Mesenchymal stem cell (in vitro differentiated cells and primary cell): Measurements from ENCODE around the gene NFIX.

Experiments used
- DNase-seq: peaks from one replicate; pipeline ENCODE4 v3.0.0-alpha.2; 2013
- H2AFZ ChIP-seq: one replicate; pipeline ENCODE4 v1.6.1; 2013; ENCODE audit warnings: low read depth, mild to moderate bottlenecking, control low read depth, inconsistent platforms, low read length, moderate library complexity
- H2AK5ac ChIP-seq: 2 replicates; pipeline ENCODE4 v1.6.1; 2013; ENCODE audit warnings: low read length, moderate library complexity, mild to moderate bottlenecking, inconsistent platforms; ENCODE audit not compliant: severe bottlenecking
- H2BK120ac ChIP-seq: one replicate; pipeline ENCODE4 v1.6.1; 2013; ENCODE audit warnings: low read depth, mild to moderate bottlenecking, inconsistent platforms, low read length, moderate library complexity
- H2BK12ac ChIP-seq, 2 experiments: one replicate each; pipeline ENCODE4 v1.6.1; 2013; ENCODE audit warnings: inconsistent platforms in 2 of 2, low read length in 2 of 2, mild to moderate bottlenecking in 2 of 2, moderate library complexity in 2 of 2, control low read depth in 1 of 2
- H2BK15ac ChIP-seq: one replicate; pipeline ENCODE4 v1.6.1; 2013; ENCODE audit warnings: mild to moderate bottlenecking, low read depth, inconsistent platforms; ENCODE audit not compliant: poor library complexity, severe bottlenecking
- H2BK5ac ChIP-seq: 2 replicates; pipeline ENCODE4 v1.6.1; 2013; ENCODE audit warnings: low read depth, mild to moderate bottlenecking, low read length, control low read depth, inconsistent platforms; ENCODE audit not compliant: poor library complexity, severe bottlenecking
- H3K14ac ChIP-seq, 2 experiments: one replicate each; pipeline ENCODE4 v1.6.1; 2013; ENCODE audit warnings: inconsistent platforms in 2 of 2, low read length in 2 of 2, control low read depth in 1 of 2, mild to moderate bottlenecking in 1 of 2, moderate library complexity in 1 of 2
- H3K18ac ChIP-seq, 2 experiments: one replicate each; pipeline ENCODE4 v1.6.1; 2013; ENCODE audit warnings: inconsistent platforms in 2 of 2, low read length in 2 of 2, control low read depth in 1 of 2, low read depth in 1 of 2, mild to moderate bottlenecking in 1 of 2
- H3K23ac ChIP-seq, 2 experiments: one replicate each; pipeline ENCODE4 v1.6.1; 2013; ENCODE audit warnings: inconsistent platforms in 2 of 2, low read length in 2 of 2, mild to moderate bottlenecking in 2 of 2, moderate library complexity in 2 of 2, control low read depth in 1 of 2
- H3K27ac ChIP-seq: 2 replicates; pipeline ENCODE4 v1.5.1; 2013; ENCODE audit warnings: mild to moderate bottlenecking, moderate library complexity, low read length, control low read depth, inconsistent platforms; ENCODE audit not compliant: poor library complexity, severe bottlenecking
- H3K27me3 ChIP-seq, 2 experiments: 2 replicates each; pipeline versions ENCODE4 v1.6.1 to v1.7.0; 2013; ENCODE audit warnings: low read length in 2 of 2, mild to moderate bottlenecking in 2 of 2, moderate library complexity in 2 of 2, control low read depth in 1 of 2, inconsistent platforms in 1 of 2; ENCODE audit not compliant: control insufficient read depth in 1 of 2, insufficient read depth in 1 of 2
- H3K36me3 ChIP-seq, 2 experiments: 2 replicates each; pipeline versions ENCODE4 v1.6.1 to v1.7.0; 2013; ENCODE audit warnings: low read length in 2 of 2, control low read depth in 1 of 2, inconsistent platforms in 1 of 2, low read depth in 1 of 2, mild to moderate bottlenecking in 1 of 2; ENCODE audit not compliant: insufficient read depth in 2 of 2, control insufficient read depth in 1 of 2
- H3K4ac ChIP-seq, 2 experiments: one replicate each; pipeline ENCODE4 v1.6.1; 2013; ENCODE audit warnings: inconsistent platforms in 2 of 2, low read length in 2 of 2, mild to moderate bottlenecking in 2 of 2, moderate library complexity in 2 of 2, control low read depth in 1 of 2, low read depth in 1 of 2
- H3K4me1 ChIP-seq: 2 replicates; pipeline ENCODE4 v1.6.1; 2013; ENCODE audit warnings: low read depth, low read length, control low read depth; ENCODE audit not compliant: control insufficient read depth, insufficient read depth
- H3K4me2 ChIP-seq: 2 replicates; pipeline ENCODE4 v1.6.1; 2013; ENCODE audit warnings: low read length, mild to moderate bottlenecking, inconsistent platforms; ENCODE audit not compliant: poor library complexity, severe bottlenecking
- H3K4me3 ChIP-seq, 2 experiments: 2 replicates each; pipeline versions ENCODE4 v1.5.1 to v1.7.0; 2013; ENCODE audit warnings: low read length in 2 of 2, mild to moderate bottlenecking in 2 of 2, control low read depth in 1 of 2, low read depth in 1 of 2; ENCODE audit not compliant: insufficient read depth in 1 of 2
- H3K79me1 ChIP-seq: replicated peaks from 2 replicates; pipeline ENCODE4 v1.6.1; 2013; ENCODE audit warnings: mild to moderate bottlenecking, control low read depth, low read length, inconsistent platforms; ENCODE audit not compliant: poor library complexity, severe bottlenecking
- H3K9ac ChIP-seq: 2 replicates; pipeline ENCODE4 v1.7.0; 2013; ENCODE audit warnings: mild to moderate bottlenecking, low read length, moderate library complexity
- H3K9me3 ChIP-seq: 2 replicates; pipeline ENCODE4 v1.7.0; 2013; ENCODE audit warnings: mild to moderate bottlenecking, low read length; ENCODE audit not compliant: control insufficient read depth
- H4K8ac ChIP-seq: one replicate; pipeline ENCODE4 v1.6.1; 2013; ENCODE audit warnings: inconsistent platforms, mild to moderate bottlenecking, low read length, moderate library complexity
- H4K91ac ChIP-seq: one replicate; pipeline ENCODE4 v1.6.1; 2013; ENCODE audit warnings: mild to moderate bottlenecking, low read length, inconsistent platforms
- WGBS: methylation state at CpG from one replicate; pipeline ENCODE4 v1.1.7; 2013; ENCODE audit warnings: mixed read lengths; 5-methylcytosine and 5-hydroxymethylcytosine counted together

The NFIX gene

DNA sequence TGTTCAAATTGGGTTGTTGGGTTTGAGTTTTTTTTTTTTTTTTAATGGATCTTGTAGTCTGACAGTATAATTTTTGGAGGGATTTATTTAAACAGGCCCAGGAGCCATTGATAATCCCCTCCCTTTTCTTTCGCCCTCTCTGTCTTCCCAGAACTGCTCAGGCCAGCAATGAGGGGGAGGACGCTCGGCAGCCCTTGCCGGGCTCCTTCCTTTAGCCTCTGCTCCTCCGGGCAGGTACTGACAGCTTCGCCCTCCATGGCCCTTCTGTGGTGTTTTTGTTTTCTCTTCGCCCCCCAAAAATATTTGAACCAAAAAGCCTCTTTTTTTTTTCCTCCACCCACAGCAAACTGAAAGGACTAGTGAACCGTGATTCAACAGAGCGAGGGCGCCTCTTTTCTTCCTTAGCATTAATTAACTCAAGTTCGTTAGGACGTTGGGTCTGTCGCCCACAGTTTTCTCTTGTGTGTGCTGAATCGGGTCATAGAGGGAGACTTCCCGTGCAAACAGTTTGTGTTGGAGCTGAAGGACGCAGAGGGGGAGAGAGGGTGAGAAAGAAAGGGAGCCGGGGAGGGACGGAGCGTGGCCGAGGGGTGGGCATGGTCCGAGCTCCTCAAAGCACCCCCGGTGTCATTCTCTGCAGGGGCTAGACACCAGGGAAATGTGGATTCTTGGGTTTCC is 21.5 kb downstream of the NFIX start:
- H3K36me3 ChIP-seq: no peaks in the 10 kb centered on the region
- H3K4ac ChIP-seq: no peak overlapping the region
- H3K9ac ChIP-seq: peak overlapping the region; percentile 99
- no peak for DNase-seq
- H2AK5ac ChIP-seq: no peak overlapping the region
- peaks cover 27% of the 10 kb centered on the region for H3K4me1 ChIP-seq
- no peak overlapping the region for H2BK12ac ChIP-seq
- no peak overlapping the region for H4K91ac ChIP-seq
- H3K4me2 ChIP-seq: no peak overlapping the region
- H2BK120ac ChIP-seq: no peak overlapping the region
- H2BK15ac ChIP-seq: no peak overlapping the region
- 5% methylated on average over 22 of the region's 22 CpGs for WGBS
- no peak overlapping the region for H3K23ac ChIP-seq
- H2AFZ ChIP-seq: no peak overlapping the region
- H2BK5ac ChIP-seq: no peak overlapping the region
- peaks cover 0 to 91% of the 10 kb centered on the region in 2 experiments for H3K27me3 ChIP-seq
- H3K79me1 ChIP-seq: peaks cover 2% of the 10 kb centered on the region
- no peak overlapping the region for H3K18ac ChIP-seq
- H4K8ac ChIP-seq: no peak overlapping the region
- no peak overlapping the region for H3K27ac ChIP-seq
- no peak overlapping the region for H3K14ac ChIP-seq
- H3K9me3 ChIP-seq: no peaks in the 10 kb centered on the region
- peak overlapping the region in 1 of 2 experiments; percentile 74 for H3K4me3 ChIP-seq

DNA sequence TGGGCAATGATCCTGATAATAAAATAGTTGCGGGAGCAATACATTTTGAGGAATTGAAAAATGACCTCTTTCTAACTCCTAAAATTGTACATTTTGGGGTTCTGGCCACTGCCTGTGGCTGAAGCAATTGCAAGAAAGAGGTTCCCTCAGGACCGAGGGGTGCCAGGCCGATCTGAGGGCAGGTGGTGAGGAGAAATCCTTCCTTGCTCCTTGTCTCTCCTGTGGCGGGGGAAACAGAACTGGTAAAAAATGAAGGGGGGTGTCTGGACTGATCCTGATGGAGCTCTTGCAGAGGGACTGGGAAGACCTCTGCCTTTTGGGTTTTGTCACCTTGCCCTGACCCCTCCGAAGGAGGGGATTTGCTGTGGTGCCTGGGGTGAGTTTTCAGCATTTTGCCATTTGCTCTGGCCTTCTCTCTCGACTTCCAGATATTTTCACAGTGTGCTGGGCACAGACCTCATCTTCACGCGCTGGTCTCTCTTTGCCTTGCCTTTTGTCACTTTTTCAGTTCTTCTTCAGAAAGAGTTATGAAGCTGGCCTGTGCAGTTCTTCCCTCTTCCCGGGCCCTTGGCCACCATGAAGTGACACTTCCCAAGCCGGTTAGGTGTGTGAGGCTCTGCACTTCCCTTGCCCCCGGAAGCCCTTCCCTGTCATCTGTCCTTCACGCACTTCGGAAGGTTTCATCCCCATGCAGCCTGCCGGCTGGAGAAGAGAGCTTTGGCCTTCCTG is 22.2 kb downstream of the NFIX start:
- Histone ChIP-seq H3K4me3 (peak overlapping the region in 1 of 2 experiments; percentile 74), H3K4me2 (no peak overlapping the region), H4K91ac (no peak overlapping the region), H3K18ac (no peak overlapping the region), H3K23ac (no peak overlapping the region), H3K27me3 (peaks cover 0 to 91% of the 10 kb centered on the region in 2 experiments), H3K9ac (peak overlapping the region; percentile 99), H4K8ac (no peak overlapping the region), H2BK5ac (no peak overlapping the region), H3K4me1 (peaks cover 22% of the 10 kb centered on the region), H2BK15ac (no peak overlapping the region), H2BK120ac (no peak overlapping the region), H3K14ac (no peak overlapping the region), H2AK5ac (no peak overlapping the region), H3K9me3 (no peaks in the 10 kb centered on the region), H3K79me1 (peaks cover 2% of the 10 kb centered on the region), H3K27ac (no peak overlapping the region), H2AFZ (no peak overlapping the region), H3K36me3 (no peaks in the 10 kb centered on the region), H2BK12ac (no peak overlapping the region), H3K4ac (no peak overlapping the region)
- DNase-seq: no peak
- 14% methylated on average over 14 of the region's 14 CpGs for WGBS

GRCh38 chr19:13018035-13018914 is 23.0 kb downstream of the NFIX start:
- no peak overlapping the region for H3K27ac ChIP-seq
- WGBS: 31% methylated on average over 17 of the region's 21 CpGs

More at GRCh38 chr19:13018035-13018914, 23.0 kb downstream of the NFIX start:
- Histone ChIP-seq H4K8ac (no peak overlapping the region), H3K4me3 (peak overlapping the region in 1 of 2 experiments; percentile 74), H3K27me3 (peaks cover 0 to 90% of the 10 kb centered on the region in 2 experiments), H3K9me3 (no peaks in the 10 kb centered on the region), H3K4me2 (no peak overlapping the region), H2AK5ac (no peak overlapping the region), H3K4ac (no peak overlapping the region), H3K9ac (peak overlapping the region; percentile 99), H3K36me3 (no peaks in the 10 kb centered on the region), H2BK15ac (no peak overlapping the region), H2BK5ac (no peak overlapping the region), H4K91ac (no peak overlapping the region), H2BK12ac (no peak overlapping the region), H3K79me1 (peaks cover 2% of the 10 kb centered on the region), H2AFZ (no peak overlapping the region), H3K18ac (no peak overlapping the region), H2BK120ac (no peak overlapping the region), H3K14ac (no peak overlapping the region), H3K4me1 (peaks cover 19% of the 10 kb centered on the region), H3K23ac (no peak overlapping the region)
- no peak for DNase-seq
